DMS79 treated with DMSO at 0.1 percent for 48 hours (cell line): ENCODE data around the gene SLC35F1.
"Not testable (repeated sequence)": the region's sequence is repeated elsewhere in the genome, so short reads cannot be mapped to it uniquely, and the experiment has no call there.

Experiments
- DNase-seq: peaks from one replicate; lab custom pipeline; 2025; lab: John Stamatoyannopoulos, UW

SLC35F1 gene

GRCh38 chr6:117927866-117928265 lies 20.8 kb downstream of the SLC35F1 start:
- no peak for DNase-seq

DNA sequence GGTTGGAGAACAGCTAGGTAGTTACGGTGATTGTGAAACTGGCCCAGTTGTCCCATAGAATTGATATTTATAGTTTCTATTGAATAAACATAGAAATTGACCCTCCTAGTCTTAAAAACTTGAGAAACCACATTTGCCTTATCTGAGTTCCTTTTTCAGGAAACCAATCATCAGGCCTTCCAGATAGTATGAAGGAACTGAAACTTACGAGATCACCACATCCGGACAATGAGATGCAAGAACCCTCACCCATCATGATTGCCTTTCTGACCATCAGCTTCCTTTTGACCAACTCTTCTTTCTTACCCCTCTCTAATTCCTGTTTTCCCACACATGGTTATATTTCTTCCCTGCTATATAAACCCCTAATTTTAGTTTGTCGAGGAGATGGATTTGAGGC lies 21.8 kb downstream of the SLC35F1 start:
- DNase-seq = no peak

DNA sequence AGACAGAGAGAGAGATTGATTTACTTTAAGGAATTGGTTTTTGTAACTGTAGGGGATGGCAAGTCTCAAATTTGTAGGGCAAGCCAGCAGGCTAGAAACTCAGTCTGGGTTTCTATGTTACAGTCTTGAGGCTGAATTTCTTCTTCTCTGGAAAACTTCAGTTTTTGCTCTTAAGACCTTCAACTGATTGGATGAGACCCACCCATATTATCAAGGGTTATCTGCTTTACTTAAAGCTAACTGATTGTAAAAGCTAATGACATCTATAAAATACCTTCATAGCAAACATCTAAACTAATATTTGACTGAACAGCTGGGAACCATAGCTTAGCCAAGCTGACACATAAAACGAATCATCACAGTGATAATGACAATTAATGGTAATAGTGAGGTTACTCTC lies 22.4 kb downstream of the SLC35F1 start:
- no peak for DNase-seq

DNA sequence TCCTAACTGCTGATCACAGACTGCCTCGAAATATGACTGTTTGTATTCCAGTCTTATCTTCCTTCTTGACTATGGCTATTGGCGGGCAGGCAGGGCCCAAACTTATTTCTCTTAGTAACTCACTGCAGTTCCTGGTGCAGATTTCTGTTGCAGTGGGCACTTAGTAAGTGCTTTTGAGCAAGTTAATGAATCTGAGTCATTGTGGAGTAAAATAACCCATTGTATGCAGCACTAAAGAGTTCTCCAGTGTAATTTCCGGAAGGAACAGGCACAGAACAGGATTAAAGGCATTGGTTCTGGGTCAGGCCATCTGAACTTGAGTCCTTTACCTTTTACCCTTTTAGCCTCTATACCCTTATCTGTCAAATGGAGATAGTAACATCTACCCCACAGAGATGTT lies 23.6 kb downstream of the SLC35F1 start:
- no peak for DNase-seq

DNA sequence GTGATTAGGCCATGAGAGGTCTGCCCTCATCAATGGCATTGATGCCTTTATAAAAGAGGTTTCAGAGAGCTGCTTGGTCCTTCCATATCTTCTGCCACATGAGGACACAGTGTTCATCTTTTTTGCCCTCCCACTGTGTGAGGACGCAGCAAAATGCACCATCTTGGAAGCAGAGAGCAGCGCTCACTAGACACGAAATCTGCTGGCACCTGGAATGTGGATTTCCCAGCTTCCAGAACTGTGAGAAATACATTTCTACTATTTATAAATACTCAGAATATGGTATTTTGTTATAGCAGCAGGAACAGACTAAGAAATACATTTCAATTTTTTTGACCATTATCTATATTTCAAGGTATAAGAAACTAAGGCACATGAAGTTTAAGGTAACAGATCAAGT lies 24.9 kb downstream of the SLC35F1 start:
- DNase-seq = no peak

DNA sequence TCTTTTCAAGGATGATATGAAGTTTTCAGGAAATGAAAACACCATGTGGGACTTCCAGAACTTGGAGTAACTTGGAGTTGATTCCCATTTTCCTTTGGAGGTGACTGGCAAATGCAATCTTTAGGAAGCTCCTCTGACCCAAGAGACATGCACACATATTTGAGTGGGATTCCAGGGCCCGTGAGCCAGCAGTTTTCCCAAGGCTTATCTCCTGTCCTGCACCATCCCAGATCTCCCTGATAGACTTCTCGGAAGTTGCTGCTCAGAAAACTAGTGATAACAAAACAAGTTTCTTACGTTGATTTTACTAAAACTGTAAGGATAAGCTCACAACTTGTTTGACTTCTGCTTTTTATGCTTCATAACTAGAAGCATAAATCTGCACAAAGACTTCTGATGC lies 25.6 kb downstream of the SLC35F1 start:
- no peak for DNase-seq

DNA sequence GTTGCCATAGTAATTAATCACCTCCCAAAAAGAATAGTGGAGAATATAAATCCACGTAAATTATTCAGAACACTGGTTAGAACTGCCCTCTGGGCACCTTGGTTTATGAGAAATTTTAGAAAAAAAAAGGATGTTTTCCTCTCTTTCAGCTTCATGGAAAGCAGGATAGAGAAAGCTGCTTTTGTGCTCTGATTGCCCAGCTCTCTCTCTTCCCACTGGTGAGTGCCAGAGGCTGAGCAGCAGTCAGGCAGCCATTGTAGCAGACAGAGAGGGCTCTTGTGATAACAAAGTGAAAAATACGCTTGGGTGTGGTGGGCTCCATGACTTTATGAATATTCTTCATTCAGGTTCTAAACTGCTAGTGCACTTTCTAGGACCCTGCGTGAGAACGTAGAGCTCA lies 26.4 kb downstream of the SLC35F1 start:
- DNase-seq = peak; percentile 40

GRCh38 chr6:117938311-117938995 lies 31.4 kb downstream of the SLC35F1 start:
- peak; percentile 23 for DNase-seq

- DNase-seq = no peak
Observed at GRCh38 chr6:117947234-117947633, 40.2 kb downstream of the SLC35F1 start.

GRCh38 chr6:117951783-117952182 lies 44.7 kb downstream of the SLC35F1 start:
- peak; percentile 48 for DNase-seq

GRCh38 chr6:117955684-117956256 lies 48.7 kb downstream of the SLC35F1 start:
- no peak for DNase-seq

DNA sequence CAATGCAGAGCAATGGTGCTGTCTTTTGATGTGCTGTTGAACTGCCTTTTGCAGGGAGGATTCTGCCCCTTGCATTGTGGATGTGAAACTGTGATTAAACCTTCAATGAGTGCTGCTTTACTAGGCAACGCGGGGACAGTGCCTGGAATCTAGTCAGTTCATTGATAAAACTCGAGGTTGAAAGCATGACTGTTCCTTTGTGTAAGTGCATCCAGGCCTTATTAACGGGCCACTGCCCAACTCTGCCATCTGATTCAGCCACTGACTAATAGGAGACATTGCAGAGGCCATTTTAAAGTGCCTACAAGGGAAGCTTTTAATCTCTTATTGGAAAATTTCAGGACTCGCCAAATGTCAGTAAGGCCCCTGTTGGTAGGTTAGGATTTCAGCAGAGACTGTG lies 49.3 kb downstream of the SLC35F1 start:
- DNase-seq = no peak

GRCh38 chr6:117958536-117958935 lies 51.5 kb downstream of the SLC35F1 start:
- no peak for DNase-seq

GRCh38 chr6:117960877-117961276 lies 53.8 kb downstream of the SLC35F1 start:
- no peak for DNase-seq

GRCh38 chr6:117961301-117961700 lies 54.2 kb downstream of the SLC35F1 start:
- DNase-seq = no peak

GRCh38 chr6:117965763-117966162 lies 58.7 kb downstream of the SLC35F1 start:
- not testable (repeated sequence) for DNase-seq

- DNase-seq = no peak
Observed at GRCh38 chr6:117971637-117972036, 64.6 kb downstream of the SLC35F1 start.

DNA sequence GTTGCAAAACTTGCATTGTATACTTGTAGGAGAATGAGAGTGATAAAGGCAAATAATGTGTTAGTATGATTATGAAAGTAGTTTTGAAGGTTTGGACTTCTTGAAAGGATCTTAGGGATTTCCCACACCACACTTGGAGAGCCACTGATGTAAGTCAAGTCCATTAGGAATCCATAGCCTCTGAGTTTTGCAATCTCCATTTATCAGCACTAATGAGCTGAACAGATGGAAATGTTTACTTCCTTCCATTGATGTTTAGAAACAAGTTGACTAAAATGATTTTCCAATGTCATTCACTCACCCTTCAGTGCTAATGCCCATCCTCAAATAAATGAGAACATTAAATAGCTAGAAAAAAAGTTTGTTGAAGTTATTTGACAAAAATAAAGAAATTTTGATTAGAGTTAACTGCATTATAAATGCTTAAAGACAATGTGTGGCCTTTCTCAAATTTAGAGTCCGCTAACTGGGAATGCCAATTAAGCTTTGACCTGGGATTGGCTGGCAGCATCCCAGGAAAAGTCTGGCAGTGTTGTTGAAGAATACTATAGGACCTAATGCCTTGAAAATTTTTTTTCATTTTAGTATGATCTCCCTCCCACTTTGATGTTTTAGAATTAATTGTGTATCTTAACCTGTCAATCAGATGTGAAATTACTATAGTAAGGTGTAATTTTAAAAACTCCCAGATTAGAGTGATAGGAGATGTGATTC lies 68.0 kb downstream of the SLC35F1 start:
- no peak for DNase-seq

GRCh38 chr6:117976030-117976651 lies 69.1 kb downstream of the SLC35F1 start:
- peak; percentile 79 for DNase-seq

GRCh38 chr6:117985916-117986315 lies 78.9 kb downstream of the SLC35F1 start:
- DNase-seq = peak; percentile 75

GRCh38 chr6:117986396-117986795 lies 79.3 kb downstream of the SLC35F1 start:
- peak; percentile 91 for DNase-seq

- no peak for DNase-seq
Observed at GRCh38 chr6:117989086-117989485, 82.0 kb downstream of the SLC35F1 start.

GRCh38 chr6:117990151-117990550 lies 83.1 kb downstream of the SLC35F1 start:
- DNase-seq = no peak
